Central memory CD4-positive, alpha-beta T cell (primary cell): Measurements from ENCODE around the gene TLK2.
"Not testable (repeated sequence)": the region's sequence is repeated elsewhere in the genome, so short reads cannot be mapped to it uniquely, and the experiment has no call there.

Experiments used
- DNase-seq: peaks from one replicate; pipeline ENCODE4 v3.0.0; 2022

The TLK2 gene

GRCh38 chr17:62562656-62563055 lies 84.0 kb downstream of the TLK2 start:
- no peak for DNase-seq

- no peak for DNase-seq
Measured at GRCh38 chr17:62565817-62566216, 87.2 kb downstream of the TLK2 start.

- DNase-seq = no peak
Measured at GRCh38 chr17:62566996-62567578, 88.5 kb downstream of the TLK2 start.

- DNase-seq = no peak
Measured at GRCh38 chr17:62572488-62572887, 93.9 kb downstream of the TLK2 start.

- no peak for DNase-seq
Measured at GRCh38 chr17:62572888-62573401, 94.3 kb downstream of the TLK2 start.

GRCh38 chr17:62573480-62574117 lies 95.0 kb downstream of the TLK2 start:
- no peak for DNase-seq

- DNase-seq = no peak
Measured at GRCh38 chr17:62576382-62576781, 97.8 kb downstream of the TLK2 start.

GRCh38 chr17:62578757-62579487 lies 100.3 kb downstream of the TLK2 start:
- no peak for DNase-seq

- no peak for DNase-seq
Measured at GRCh38 chr17:62580947-62581346, 102.3 kb downstream of the TLK2 start.

GRCh38 chr17:62581764-62582163 lies 103.1 kb downstream of the TLK2 start:
- no peak for DNase-seq

- no peak for DNase-seq
Measured at GRCh38 chr17:62587554-62587953, 108.9 kb downstream of the TLK2 start.

- DNase-seq = no peak
Measured at GRCh38 chr17:62588109-62588508, 109.5 kb downstream of the TLK2 start.

GRCh38 chr17:62591333-62591732 lies 112.7 kb downstream of the TLK2 start:
- no peak for DNase-seq

- DNase-seq = not testable (repeated sequence)
Measured at GRCh38 chr17:62591822-62592221, 113.2 kb downstream of the TLK2 start.

- DNase-seq = no peak
Measured at GRCh38 chr17:62592341-62593099, 113.9 kb downstream of the TLK2 start.

- DNase-seq = no peak
Measured at GRCh38 chr17:62595484-62595883, 116.9 kb downstream of the TLK2 start.

GRCh38 chr17:62596662-62597061 lies 118.0 kb downstream of the TLK2 start:
- no peak for DNase-seq

- DNase-seq = no peak
Measured at GRCh38 chr17:62597150-62597549, 118.5 kb downstream of the TLK2 start.

GRCh38 chr17:62597920-62598319 lies 119.3 kb downstream of the TLK2 start:
- no peak for DNase-seq

GRCh38 chr17:62599964-62600657 lies 121.5 kb downstream of the TLK2 start:
- no peak for DNase-seq

GRCh38 chr17:62600805-62601204 lies 122.2 kb downstream of the TLK2 start:
- no peak for DNase-seq

- no peak for DNase-seq
Measured at GRCh38 chr17:62601471-62601870, 122.8 kb downstream of the TLK2 start.

- not testable (repeated sequence) for DNase-seq
Measured at GRCh38 chr17:62603783-62604182, 125.2 kb downstream of the TLK2 start.
